HG03135 (cell line): ENCODE measurements around the gene SCN10A.

Source experiments
- ATAC-seq: cut with Tn5 transposase; IDR thresholded peaks from one replicate; pipeline ENCODE4 v1.9.1; 2021; ENCODE audit warnings: mild to moderate bottlenecking, moderate library complexity; ENCODE audit not compliant: unreplicated experiment

The SCN10A gene

GRCh38 chr3:38722781-38723568, 93.0 kb downstream of the SCN10A start:
- ATAC-seq: no peak

GRCh38 chr3:38721207-38721772, 94.7 kb downstream of the SCN10A start:
- no peak for ATAC-seq

GRCh38 chr3:38720465-38720864, 95.6 kb downstream of the SCN10A start:
- no peak for ATAC-seq

GRCh38 chr3:38717355-38718240, 98.4 kb downstream of the SCN10A start:
- no peak for ATAC-seq

GRCh38 chr3:38713121-38713520, 102.9 kb downstream of the SCN10A start:
- no peak for ATAC-seq

GRCh38 chr3:38711321-38711720, 104.7 kb downstream of the SCN10A start:
- ATAC-seq: no peak

GRCh38 chr3:38707730-38708129, 108.3 kb downstream of the SCN10A start:
- no peak for ATAC-seq

- ATAC-seq: no peak
Measured at GRCh38 chr3:38706961-38707360, 109.1 kb downstream of the SCN10A start.

- ATAC-seq: no peak
Measured at GRCh38 chr3:38702231-38702630, 113.8 kb downstream of the SCN10A start.

- no peak for ATAC-seq
Measured at GRCh38 chr3:38698760-38699159, 117.3 kb downstream of the SCN10A start.

- no peak for ATAC-seq
Measured at GRCh38 chr3:38698061-38698460, 118.0 kb downstream of the SCN10A start.

GRCh38 chr3:38696034-38696433, 120.0 kb downstream of the SCN10A start:
- no peak for ATAC-seq

GRCh38 chr3:38690185-38690584, 125.8 kb downstream of the SCN10A start:
- no peak for ATAC-seq

GRCh38 chr3:38689774-38690173, 126.2 kb downstream of the SCN10A start:
- ATAC-seq: no peak

GRCh38 chr3:38689346-38689745, 126.7 kb downstream of the SCN10A start:
- no peak for ATAC-seq

GRCh38 chr3:38687321-38687720, 128.7 kb downstream of the SCN10A start:
- no peak for ATAC-seq

GRCh38 chr3:38684546-38684945, 131.5 kb downstream of the SCN10A start:
- ATAC-seq: no peak

- no peak for ATAC-seq
Measured at GRCh38 chr3:38669668-38670067, 146.3 kb downstream of the SCN10A start.

- ATAC-seq: no peak
Measured at GRCh38 chr3:38662544-38662943, 153.5 kb downstream of the SCN10A start.

- ATAC-seq: no peak
Measured at GRCh38 chr3:38658841-38659240, 157.2 kb downstream of the SCN10A start.

GRCh38 chr3:38657369-38657768, 158.6 kb downstream of the SCN10A start:
- no peak for ATAC-seq
